Neural cell (in vitro differentiated cells): ENCODE results near the gene RCAN3. TPM values are rescaled to one million over a fixed set of nuclear protein-coding genes. Genes with fewer than 3 reads are reported as not detected.

Source experiments
- H2AFZ ChIP-seq: fragments of 200-600, 300-800 bp; sonication (generic), shearing (Covaris generic); 2 replicates; pipeline ENCODE4 v1.6.0; 2014; ENCODE audit warnings: low read depth, mild to moderate bottlenecking, antibody characterized with exemption, low read length, moderate library complexity
- H3F3A ChIP-seq: fragments of 200-600 bp; shearing (Covaris generic); 2 replicates; pipeline ENCODE4 v1.6.1; 2016; ENCODE audit warnings: mild to moderate bottlenecking, moderate library complexity, mixed read lengths, antibody characterized with exemption, low read length; ENCODE audit not compliant: insufficient read depth, poor library complexity, severe bottlenecking
- H3K27ac ChIP-seq: fragments of 200-600, 300-800 bp; sonication (generic), shearing (Covaris generic); 2 replicates; pipeline ENCODE4 v1.5.1; 2014; ENCODE audit warnings: mild to moderate bottlenecking, low read length, moderate library complexity
- H3K27me3 ChIP-seq: fragments of 300-800, 200-600 bp; sonication (generic), shearing (Covaris generic); 2 replicates; pipeline ENCODE4 v1.6.0; 2014; ENCODE audit warnings: mild to moderate bottlenecking, low read depth, low read length, moderate library complexity; ENCODE audit not compliant: insufficient read depth
- H3K36me3 ChIP-seq: fragments of 300-800, 200-600 bp; sonication (generic), shearing (Covaris generic); 2 replicates; pipeline ENCODE4 v1.5.1; 2014; ENCODE audit warnings: mild to moderate bottlenecking, antibody characterized with exemption, low read length, moderate library complexity; ENCODE audit not compliant: insufficient read depth
- H3K4me2 ChIP-seq: fragments of 300-800, 200-600 bp; sonication (generic), shearing (Covaris generic); 2 replicates; pipeline ENCODE4 v1.6.0; 2014; ENCODE audit warnings: mild to moderate bottlenecking, low read length
- H3K4me3 ChIP-seq: fragments of 300-800, 200-600 bp; sonication (generic), shearing (Covaris generic); 2 replicates; pipeline ENCODE4 v1.5.1; 2014; ENCODE audit warnings: mild to moderate bottlenecking, low read length, moderate library complexity
- H3K79me2 ChIP-seq: fragments of 200-600 bp; shearing (Covaris generic); replicated peaks from 2 replicates; pipeline ENCODE4 v1.6.0; 2014; ENCODE audit warnings: mild to moderate bottlenecking, low read length, moderate library complexity; ENCODE audit not compliant: insufficient read depth
- H3K9ac ChIP-seq: fragments of 300-800, 200-600 bp; sonication (generic), shearing (Covaris generic); 2 replicates; pipeline ENCODE4 v1.6.1; 2016; ENCODE audit warnings: mild to moderate bottlenecking, low read length, mixed read lengths
- H3K9me2 ChIP-seq: fragments of 200-600 bp; shearing (Covaris generic); 2 replicates; pipeline ENCODE4 v1.6.1; 2016; ENCODE audit warnings: mild to moderate bottlenecking, low read length, mixed read lengths; ENCODE audit not compliant: insufficient read depth
- H3K9me3 ChIP-seq: fragments of 200-600, 300-800 bp; sonication (generic), shearing (Covaris generic); 2 replicates; pipeline ENCODE4 v1.6.1; 2016; ENCODE audit warnings: mild to moderate bottlenecking, mixed run types, low read length, moderate library complexity, mixed read lengths
- H4K20me1 ChIP-seq: fragments of 200-600 bp; shearing (Covaris generic); 2 replicates; pipeline ENCODE4 v1.6.1; 2016; ENCODE audit warnings: mild to moderate bottlenecking, mixed run types; ENCODE audit not compliant: insufficient read depth
- CTCF ChIP-seq: fragments of 450-650 bp; IDR thresholded peaks from 2 replicates; pipeline ENCODE4 v1.5.1; 2014; ENCODE audit warnings: antibody characterized with exemption, mild to moderate bottlenecking, moderate library complexity; ENCODE audit not compliant: poor library complexity, severe bottlenecking
- EP300 ChIP-seq: fragments of 450-650 bp; conservative IDR thresholded peaks from 2 replicates; pipeline ENCODE4 v1.6.1; 2014; ENCODE audit warnings: antibody characterized with exemption, mild to moderate bottlenecking, moderate library complexity; ENCODE audit not compliant: poor library complexity, severe bottlenecking
- EZH2 ChIP-seq: fragments of 200-600, 300-800 bp; shearing (Covaris generic), sonication (generic); IDR thresholded peaks from 2 replicates; pipeline ENCODE4 v1.6.1; 2014; ENCODE audit warnings: antibody characterized with exemption, low read length, borderline replicate concordance, mild to moderate bottlenecking; ENCODE audit not compliant: insufficient read depth, poor library complexity, severe bottlenecking
- MXI1 ChIP-seq: fragments of 450-650 bp; conservative IDR thresholded peaks from 2 replicates; pipeline ENCODE4 v1.6.1; 2014; ENCODE audit warnings: antibody characterized with exemption, mild to moderate bottlenecking; ENCODE audit not compliant: poor library complexity, severe bottlenecking
- POLR2AphosphoS5 ChIP-seq: IDR thresholded peaks from 2 replicates; pipeline ENCODE4 v1.6.1; 2012
- RAD21 ChIP-seq: fragments of 450-650 bp; conservative IDR thresholded peaks from 2 replicates; pipeline ENCODE4 v1.6.1; 2014; ENCODE audit warnings: antibody characterized with exemption, mild to moderate bottlenecking, moderate library complexity
- REST ChIP-seq: IDR thresholded peaks from 2 replicates; pipeline ENCODE4 v1.6.1; 2012; ENCODE audit warnings: borderline replicate concordance
- SMC3 ChIP-seq: fragments of 450-650 bp; conservative IDR thresholded peaks from 2 replicates; pipeline ENCODE4 v1.6.1; 2014; ENCODE audit warnings: antibody characterized with exemption, mild to moderate bottlenecking, moderate library complexity; ENCODE audit not compliant: poor library complexity
- TAF1 ChIP-seq: IDR thresholded peaks from 2 replicates; pipeline ENCODE4 v1.6.1; 2012; ENCODE audit warnings: low read depth
- polyA plus RNA-seq: library from polyadenylated mRNA; depleted of rRNA; stranded (reverse); fragments of >200 nt; gene quantifications from 2 replicates; pipeline ENCODE4 v1.2.3, GENCODE V29; 2014

The RCAN3 gene
- polyA plus RNA-seq, 1 donor from 2014 or later = 31.4 TPM

DNA sequence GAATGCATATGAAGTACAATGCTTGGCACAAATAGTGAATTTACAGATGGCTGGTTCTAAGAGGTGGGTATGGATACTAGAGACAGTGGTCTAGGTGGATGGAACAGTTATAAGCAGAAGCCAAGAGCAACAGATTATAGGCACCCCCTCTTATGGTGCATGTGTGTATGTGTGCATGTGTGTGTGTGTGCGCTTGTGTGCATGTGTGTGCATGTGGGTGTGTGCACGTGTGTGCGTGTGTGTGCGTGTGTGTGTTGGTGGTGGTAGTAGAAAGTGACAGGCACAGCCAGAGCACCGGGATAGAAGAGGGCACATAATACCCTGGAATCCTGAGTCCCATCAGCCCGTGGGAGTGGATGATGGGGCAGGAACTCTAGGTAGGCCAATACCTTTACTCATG lies 54.6 kb downstream of the RCAN3 start:
- Histone ChIP-seq H3K79me2 (no peaks in the 10 kb centered on the region), H3K9ac (no peak overlapping the region), H4K20me1 (no peaks in the 10 kb centered on the region), H3K27me3 (peaks cover 27% of the 10 kb centered on the region), H3K9me3 (no peaks in the 10 kb centered on the region), H3F3A (no peaks in the 10 kb centered on the region), H3K4me2 (no peak overlapping the region), H3K36me3 (no peaks in the 10 kb centered on the region), H2AFZ (no peak overlapping the region), H3K4me3 (no peak overlapping the region), H3K27ac (no peak overlapping the region), H3K9me2 (no peaks in the 10 kb centered on the region)
- TF ChIP-seq MXI1 (no peak), RAD21 (no peak), CTCF (no peak), EP300 (no peak), SMC3 (no peak), EZH2 (no peak), POLR2AphosphoS5 (no peak), TAF1 (no peak), REST (no peak)

- peaks cover 27% of the 10 kb centered on the region for H3K27me3 ChIP-seq
- TF ChIP-seq EZH2 (no peak), MXI1 (no peak), CTCF (no peak), RAD21 (no peak), EP300 (no peak)
Observed at GRCh38 chr1:24557711-24558131, 55.1 kb downstream of the RCAN3 start.

More at GRCh38 chr1:24557711-24558131, 55.1 kb downstream of the RCAN3 start:
- H3K4me2 ChIP-seq = no peak overlapping the region
- no peak overlapping the region for H3K4me3 ChIP-seq
- no peaks in the 10 kb centered on the region for H3K9me3 ChIP-seq
- H4K20me1 ChIP-seq = no peaks in the 10 kb centered on the region
- no peaks in the 10 kb centered on the region for H3K36me3 ChIP-seq
- no peak overlapping the region for H2AFZ ChIP-seq
- no peaks in the 10 kb centered on the region for H3K9me2 ChIP-seq
- H3K79me2 ChIP-seq = no peaks in the 10 kb centered on the region
- no peak overlapping the region for H3K9ac ChIP-seq
- H3F3A ChIP-seq = no peaks in the 10 kb centered on the region
- no peak overlapping the region for H3K27ac ChIP-seq
